H1 (cell line): Measurements from ENCODE around the gene CRABP2. TPM values are rescaled to one million over a fixed set of nuclear protein-coding genes. Genes with fewer than 3 reads are reported as not detected.
A peak's percentile ranks its signal among the peaks of the same experiment; 100 is the strongest.

Experiments used
- CTCF ChIA-PET: fragments of 300-600 bp; sonication (Branson Sonifier 250); formaldehyde crosslinking; loops from one replicate; lab custom pipeline; 2021; ENCODE audit not compliant: partially characterized antibody; lab: Charles Lee
- POLR2A ChIA-PET: fragments of 300-600 bp; sonication (Branson Sonifier 250); formaldehyde crosslinking; loops from one replicate; lab custom pipeline; 2021; ENCODE audit warnings: inconsistent platforms; ENCODE audit not compliant: partially characterized antibody; lab: Charles Lee
- DNase-seq, 2 experiments: peaks; one replicate each; pipeline versions ENCODE4 v3.0.0 to v3.0.0-alpha.2; 2010 to 2022; ENCODE audit warnings: low spot score in 2 of 2, low read depth in 1 of 2, mixed read lengths in 1 of 2
- FAIRE-seq: peaks from 2 replicates; lab custom pipeline; 2011; peaks lifted over from hg19 to GRCh38; lab: Jason Lieb, UNC
- H2AFZ ChIP-seq: 2 replicates; pipeline ENCODE4 v1.8.1; 2012; ENCODE audit warnings: low read length, inconsistent platforms
- H2AK5ac ChIP-seq: 2 replicates; pipeline ENCODE4 v1.6.1; 2013; ENCODE audit warnings: low read depth, low read length
- H2BK120ac ChIP-seq: replicated peaks from 2 replicates; pipeline ENCODE3; 2013; ENCODE audit warnings: low read depth, low read length, inconsistent platforms
- H2BK12ac ChIP-seq: 2 replicates; pipeline ENCODE4 v1.6.1; 2013; ENCODE audit warnings: low read depth, low read length
- H2BK15ac ChIP-seq: 2 replicates; pipeline ENCODE4 v1.6.1; 2013; ENCODE audit warnings: low read length
- H2BK20ac ChIP-seq: 2 replicates; pipeline ENCODE4 v1.6.1; 2013; ENCODE audit warnings: low read length
- H2BK5ac ChIP-seq: 2 replicates; pipeline ENCODE4 v1.6.1; 2013; ENCODE audit warnings: low read depth, low read length
- H3K14ac ChIP-seq: 2 replicates; pipeline ENCODE4 v1.6.1; 2013; ENCODE audit warnings: inconsistent platforms; ENCODE audit not compliant: insufficient read length
- H3K18ac ChIP-seq: 2 replicates; pipeline ENCODE4 v1.6.1; 2013; ENCODE audit warnings: low read length; ENCODE audit errors: extremely low read depth
- H3K23ac ChIP-seq: 2 replicates; pipeline ENCODE4 v1.6.1; 2013; ENCODE audit warnings: inconsistent platforms; ENCODE audit not compliant: insufficient read length
- H3K23me2 ChIP-seq: 2 replicates; pipeline ENCODE4 v1.6.1; 2013; ENCODE audit warnings: low read depth, low read length
- H3K27ac ChIP-seq: 2 replicates; pipeline ENCODE4 v1.6.1; 2011; ENCODE audit warnings: low read depth, low read length, inconsistent platforms
- H3K27me3 ChIP-seq, 4 experiments: replicated peaks in 1 of 4; 1 replicate in 1 of 4; 2 replicates in 3 of 4; pipeline versions ENCODE4 v1.6.1 to v1.8.1; 2011 to 2013; ENCODE audit warnings: low read length in 3 of 4, mild to moderate bottlenecking in 3 of 4, inconsistent platforms in 2 of 4, mixed read lengths in 2 of 4, moderate library complexity in 1 of 4; ENCODE audit not compliant: control insufficient read depth in 3 of 4, insufficient read depth in 3 of 4; ENCODE audit errors: extremely low read depth in 1 of 4
- H3K36me3 ChIP-seq, 4 experiments: 2 replicates each; pipeline versions ENCODE4 v1.6.1 to v1.8.1; 2011 to 2013; ENCODE audit warnings: mild to moderate bottlenecking in 4 of 4, low read length in 3 of 4, moderate library complexity in 2 of 4, control low read depth in 1 of 4, inconsistent platforms in 1 of 4; ENCODE audit not compliant: insufficient read depth in 4 of 4, control insufficient read depth in 2 of 4
- H3K4ac ChIP-seq: replicated peaks from 2 replicates; pipeline ENCODE3; 2013; ENCODE audit warnings: low read length, low read depth, mixed read lengths, inconsistent platforms; ENCODE audit not compliant: insufficient read length
- H3K4me1 ChIP-seq, 4 experiments: replicated peaks in 1 of 4; 1 replicate in 1 of 4; 2 replicates in 3 of 4; pipeline versions ENCODE4 v1.6.1 to v1.8.1; 2011 to 2013; ENCODE audit warnings: low read length in 3 of 4, inconsistent platforms in 2 of 4, mixed read lengths in 1 of 4; ENCODE audit not compliant: insufficient read depth in 4 of 4, control insufficient read depth in 3 of 4
- H3K4me2 ChIP-seq, 2 experiments: 2 replicates each; pipeline versions ENCODE4 v1.6.1 to v1.8.1; 2011 to 2013; ENCODE audit warnings: low read depth in 2 of 2, low read length in 2 of 2, control low read depth in 1 of 2, inconsistent platforms in 1 of 2, mild to moderate bottlenecking in 1 of 2; ENCODE audit not compliant: insufficient read depth in 1 of 2
- H3K4me3 ChIP-seq, 4 experiments: fragments of 200-600, 300-600 bp in 1 of 4; sonication (generic), shearing (Covaris generic), sonication (Bioruptor Twin) in 1 of 4; 2 replicates each; pipeline versions ENCODE4 v1.5.1 to v1.8.1; 2011 to 2016; ENCODE audit warnings: low read length in 4 of 4, low read depth in 3 of 4, control low read depth in 2 of 4, inconsistent platforms in 2 of 4, mild to moderate bottlenecking in 2 of 4, mixed read lengths in 1 of 4, moderate library complexity in 1 of 4; ENCODE audit not compliant: insufficient read depth in 2 of 4; ENCODE audit errors: extremely low read depth in 1 of 4
- H3K56ac ChIP-seq: replicated peaks from 2 replicates; pipeline ENCODE3; 2013; ENCODE audit warnings: low read depth, mild to moderate bottlenecking, mixed read lengths, low read length, inconsistent platforms; ENCODE audit not compliant: insufficient read length
- H3K79me1 ChIP-seq: 2 replicates; pipeline ENCODE4 v1.6.1; 2013; ENCODE audit warnings: low read depth, low read length, control low read depth
- H3K79me2 ChIP-seq, 2 experiments: 2 replicates each; pipeline versions ENCODE4 v1.6.1 to v1.8.1; 2012 to 2013; ENCODE audit warnings: low read length in 2 of 2, mild to moderate bottlenecking in 2 of 2, inconsistent platforms in 1 of 2; ENCODE audit not compliant: insufficient read depth in 2 of 2, control insufficient read depth in 1 of 2
- H3K9ac ChIP-seq, 4 experiments: replicated peaks in 1 of 4; 1 replicate in 1 of 4; 2 replicates in 3 of 4; pipeline versions ENCODE4 v1.6.1 to v1.8.1; 2011 to 2013; ENCODE audit warnings: low read depth in 3 of 4, low read length in 3 of 4, control low read depth in 2 of 4, mild to moderate bottlenecking in 2 of 4, moderate library complexity in 2 of 4, inconsistent platforms in 1 of 4; ENCODE audit errors: extremely low read depth in 1 of 4
- H3K9me3 ChIP-seq, 2 experiments: 2 replicates each; pipeline versions ENCODE4 v1.6.1 to v1.8.1; 2012 to 2013; ENCODE audit warnings: mild to moderate bottlenecking in 2 of 2, moderate library complexity in 2 of 2, control low read depth in 1 of 2, inconsistent platforms in 1 of 2, low read depth in 1 of 2, low read length in 1 of 2, mixed read lengths in 1 of 2; ENCODE audit not compliant: insufficient read depth in 2 of 2
- H4K20me1 ChIP-seq, 2 experiments: replicated peaks in 1 of 2; 2 replicates each; pipeline versions ENCODE3 to v1.8.1; 2011 to 2013; ENCODE audit warnings: inconsistent platforms in 2 of 2, low read length in 2 of 2, mild to moderate bottlenecking in 1 of 2; ENCODE audit not compliant: insufficient read depth in 2 of 2, control insufficient read depth in 1 of 2
- H4K5ac ChIP-seq: 2 replicates; pipeline ENCODE4 v1.6.1; 2013; ENCODE audit warnings: low read length, low read depth, mixed read lengths, inconsistent platforms; ENCODE audit not compliant: insufficient read length
- H4K8ac ChIP-seq: 2 replicates; pipeline ENCODE4 v1.8.0; 2013; ENCODE audit warnings: mild to moderate bottlenecking, moderate library complexity, low read length, inconsistent platforms; ENCODE audit not compliant: insufficient read depth; ENCODE audit errors: extremely low read depth
- H4K91ac ChIP-seq: replicated peaks from 2 replicates; pipeline ENCODE3; 2013; ENCODE audit warnings: low read length, mixed read lengths, inconsistent platforms; ENCODE audit not compliant: insufficient read length
- ATF2 ChIP-seq: IDR thresholded peaks from 2 replicates; pipeline ENCODE4 v1.6.1; 2012; ENCODE audit warnings: low read length, inconsistent platforms
- CEBPB ChIP-seq: IDR thresholded peaks from 2 replicates; pipeline ENCODE4 v1.6.1; 2012; ENCODE audit warnings: low read depth, low read length
- POLR2A ChIP-seq, 2 experiments: IDR thresholded peaks; 1 replicate in 1 of 2; 2 replicates in 1 of 2; pipeline ENCODE4 v1.6.1; 2011; ENCODE audit warnings: low read depth in 2 of 2, low read length in 2 of 2, mild to moderate bottlenecking in 2 of 2; ENCODE audit errors: control extremely low read depth in 1 of 2
- RFX5 ChIP-seq: IDR thresholded peaks from 2 replicates; pipeline ENCODE4 v1.6.1; 2011; ENCODE audit warnings: low read depth, low read length, improper control_type of control experiment, borderline replicate concordance
- TCF12 ChIP-seq: IDR thresholded peaks from 2 replicates; pipeline ENCODE4 v1.6.1; 2011; ENCODE audit warnings: low read depth, mild to moderate bottlenecking, low read length
- WGBS, 2 experiments: shearing (Covaris generic) in 1 of 2; methylation state at CpG; one replicate each; pipeline versions ENCODE4 v1.1.6 to v1.1.7; 2013 to 2015; ENCODE audit warnings: low lambda C conversion rate in 2 of 2, mixed read lengths in 2 of 2, inconsistent platforms in 1 of 2, low coverage in 1 of 2, missing lambda C conversion rate in 1 of 2; ENCODE audit not compliant: insufficient replicate concordance in 2 of 2, insufficient coverage in 1 of 2, insufficient read length in 1 of 2; ENCODE audit errors: extremely low coverage in 1 of 2, missing lambda C conversion rate in 1 of 2; 5-methylcytosine and 5-hydroxymethylcytosine counted together
- polyA plus RNA-seq, 7 experiments: library from polyadenylated mRNA; depleted of rRNA in 3 of 7; stranded (reverse) in 5 of 7; unstranded in 2 of 7; fragments of >200 nt in 5 of 7; fragments of 200-250 nt in 2 of 7; gene quantifications; 1 replicate in 5 of 7; 2 replicates in 1 of 7; 4 replicates in 1 of 7; pipeline versions ENCODE4 v1.2.1 to v1.2.3, GENCODE V29; 2011 to 2013; ENCODE audit warnings: missing spikeins in 2 of 7, mixed read lengths in 2 of 7
- total RNA-seq: library from RNA; stranded (reverse); fragmentation: NEBNext Ultra II Directional; extraction: Animal tissue kit (Norgen Biotek cat#: 25700); gene quantifications from 2 replicates; pipeline ENCODE4 v1.2.1, GENCODE V29; 2021

The CRABP2 gene
- total and polyA plus RNA-seq, 2 of the 8 experiments (the other 6 are each of a cell fraction or from before 2014, with no cell fraction given), result 69.2 to 119 TPM

- Histone ChIP-seq H2AFZ (no peak overlapping the region), H3K4me1 (peaks cover 3 to 67% (median 57%) of the 10 kb centered on the region in 4 experiments), H3K27ac (no peak overlapping the region), H2BK20ac (no peak overlapping the region), H3K9ac (no peak overlapping the region), H2BK5ac (no peak overlapping the region), H3K36me3 (peaks cover 4 to 28% (median 12%) of the 10 kb centered on the region in 4 experiments; a peak in 7 of 8 replicates), H3K4me3 (no peak overlapping the region), H2BK12ac (peak overlapping the region; percentile 68; the same call in 1 of the 2 replicates), H4K20me1 (peaks cover 4 to 10% of the 10 kb centered on the region in 2 experiments), H3K9me3 (no peaks in the 10 kb centered on the region), H4K91ac (no peak overlapping the region), H2BK15ac (peak overlapping the region; percentile 61; the same call in 1 of the 2 replicates), H3K23me2 (peaks cover 10% of the 10 kb centered on the region), H3K18ac (no peak overlapping the region), H3K23ac (no peak overlapping the region), H4K8ac (no peak overlapping the region), H3K4me2 (no peak overlapping the region), H3K27me3 (no peaks in the 10 kb centered on the region), H2AK5ac (no peak overlapping the region), H3K14ac (no peak overlapping the region), H3K4ac (no peak overlapping the region), H3K56ac (no peak overlapping the region), H4K5ac (no peak overlapping the region), H3K79me2 (peaks cover 0 to 30% of the 10 kb centered on the region in 2 experiments; a peak in 2 of 4 replicates), H3K79me1 (peaks cover 13% of the 10 kb centered on the region; the same call in 1 of the 2 replicates), H2BK120ac (no peak overlapping the region)
- ChIA-PET POLR2A (interaction anchor here (0.8 to 13.8 kb wide), 6 partner anchors 7 to 35 kb away, joined by 3 to 419 read pairs (median 5); partner anchors contain the start of gene CRABP2), CTCF (interaction anchor here (1.2 to 66.0 kb wide), 8 partner anchors 10 to 45 kb away, joined by 3 to 4284 read pairs (median 4); partner anchors contain the start of genes CRABP2, ISG20L2, METTL25B and NES)
- TF ChIP-seq CEBPB, result no peak
- TF ChIP-seq RFX5, result no peak
- peak in 1 of 2 experiments; percentile 54; a peak in 2 of 3 replicates for TF ChIP-seq POLR2A (IDR thresholded peaks at IDR 0.05; ENCODE audit: control extremely low read depth in 1 of 2, low read depth in 2 of 2, low read length in 2 of 2)
- TF ChIP-seq TCF12, result no peak
- no peak for TF ChIP-seq ATF2
- no peak for FAIRE-seq
- no peak for DNase-seq
- WGBS, 2 experiments, result 93% methylated on average over 2 of the region's 4 CpGs; no CpG with 5 or more reads in 1 of the 2 experiments
Observed at GRCh38 chr1:156670791-156671190, 34.6 kb downstream of the CRABP2 start.
